Activated T-cell treated with anti-CD3 and anti-CD28 coated beads for 48 hours (primary cell): Measurements from ENCODE around the gene TGM1.
A peak's percentile ranks its signal among the peaks of the same experiment; 100 is the strongest.

ENCODE experiments used
- DNase-seq: peaks from one replicate; pipeline ENCODE4 v3.0.0-alpha.2; 2020; ENCODE audit warnings: low read depth

TGM1 gene

DNA sequence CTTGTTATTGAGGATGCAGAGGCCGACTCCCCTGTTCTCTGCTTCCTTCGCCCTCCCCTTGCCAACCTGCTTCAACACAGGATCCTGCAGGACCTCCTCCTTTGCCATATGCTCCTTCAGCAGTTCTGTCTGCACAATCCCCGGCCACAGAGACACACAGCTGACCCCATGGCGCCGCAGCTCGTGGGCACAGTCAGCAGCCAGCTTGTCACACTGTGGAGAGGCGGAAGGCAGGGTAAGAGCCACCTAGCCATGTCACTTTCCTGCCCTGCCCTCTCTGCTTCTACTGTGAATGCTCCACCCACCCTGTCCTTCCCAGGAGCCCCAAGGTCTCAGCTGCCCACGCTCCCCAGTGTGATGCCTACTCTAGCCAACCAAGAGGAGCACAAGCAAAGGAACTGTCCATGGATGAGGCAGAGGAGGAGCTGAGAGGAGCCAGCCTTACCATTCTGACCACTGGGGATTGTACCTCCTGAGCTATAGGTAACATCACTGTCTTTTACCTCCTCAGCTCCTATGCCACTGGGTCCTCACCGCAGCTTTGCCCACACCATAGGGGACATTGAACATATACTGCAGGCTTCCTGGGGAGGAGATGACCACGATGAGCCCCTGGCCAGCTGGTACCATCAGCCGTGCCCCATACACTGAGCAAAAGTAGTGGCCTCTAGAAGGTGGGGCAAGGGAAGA, 29.3 kb upstream of the TGM1 start:
- DNase-seq, result no peak

DNA sequence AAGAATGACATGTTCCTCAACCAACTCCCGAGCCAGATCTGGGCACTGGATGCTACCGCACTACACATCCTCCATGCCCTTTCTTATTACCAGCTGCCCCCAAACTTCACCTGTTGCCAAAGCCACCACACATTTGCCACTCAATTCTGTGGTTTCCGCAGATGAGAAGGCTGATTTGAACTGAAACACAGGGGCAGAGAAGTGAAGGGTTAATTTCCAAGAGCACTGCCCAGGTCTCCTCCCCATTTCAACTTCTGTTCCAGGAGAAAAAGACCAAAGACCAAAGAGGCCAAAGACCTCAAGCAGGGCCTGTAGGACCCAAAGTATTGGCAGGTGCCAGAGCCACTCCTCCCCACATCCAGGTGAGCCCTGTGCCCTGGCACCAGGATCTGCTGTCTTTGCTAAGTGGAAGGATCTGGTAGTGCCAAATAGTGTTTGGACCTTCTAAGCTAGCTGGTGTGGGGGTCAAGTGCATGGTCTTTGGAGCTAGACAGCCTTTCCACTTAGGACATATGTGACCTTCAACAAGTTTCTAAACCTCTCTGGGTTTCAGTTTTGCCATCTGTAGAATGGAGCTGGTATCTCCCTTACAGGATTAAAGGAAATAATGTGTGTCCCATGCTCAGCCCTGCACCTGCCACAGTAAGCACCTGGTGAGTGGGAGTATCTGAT, 28.6 kb upstream of the TGM1 start:
- DNase-seq, result no peak

DNA sequence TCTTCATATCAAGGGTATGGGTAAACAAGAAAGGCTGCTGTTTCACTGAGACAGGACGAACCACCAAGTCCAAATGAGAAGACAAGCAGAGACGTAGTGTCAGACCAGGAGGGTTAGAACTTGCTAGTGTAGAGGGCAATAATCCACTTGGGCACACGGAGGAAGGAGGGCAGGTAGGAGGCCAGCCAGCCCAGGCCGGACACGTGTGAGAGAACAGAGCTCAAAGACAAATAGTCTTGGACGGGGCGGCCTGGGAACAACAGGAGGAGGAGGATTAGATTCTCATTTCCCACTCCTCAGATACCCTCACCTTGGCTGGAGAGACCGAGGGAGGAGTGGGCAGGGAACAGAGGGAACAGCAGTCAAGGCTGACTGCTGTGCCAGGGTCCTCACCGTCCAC, 27.8 kb upstream of the TGM1 start:
- DNase-seq, result no peak

DNA sequence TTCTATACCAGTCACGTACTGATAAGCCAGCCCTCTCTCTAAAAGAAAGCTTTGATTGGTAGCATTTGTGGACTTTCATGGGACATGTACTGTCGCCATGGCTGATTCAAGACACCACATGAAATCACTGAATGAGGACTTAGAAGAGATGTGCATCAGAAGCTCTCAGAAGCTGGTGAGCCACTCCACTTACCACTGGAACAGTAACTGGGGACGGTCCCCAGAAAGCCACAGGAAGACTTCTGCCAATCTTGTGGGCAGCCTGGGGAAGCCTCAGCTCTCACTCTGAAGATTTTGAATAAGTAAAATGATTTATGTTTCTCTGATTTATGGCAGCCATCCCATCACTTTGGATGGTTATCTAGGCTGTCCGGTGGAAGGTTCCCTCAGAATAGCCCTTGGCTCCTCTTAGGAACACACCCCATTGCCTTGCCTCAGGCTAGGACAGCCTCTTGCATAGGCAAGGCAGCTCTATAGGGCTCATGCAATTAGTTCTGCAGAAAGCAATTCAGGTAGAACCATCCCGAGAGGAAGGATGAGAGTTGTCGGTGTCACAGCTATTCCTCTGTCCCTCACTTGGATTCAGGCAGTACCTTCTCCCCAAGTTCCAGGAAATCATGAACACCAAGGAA, 26.8 kb upstream of the TGM1 start:
- DNase-seq, result peak; percentile 62

DNA sequence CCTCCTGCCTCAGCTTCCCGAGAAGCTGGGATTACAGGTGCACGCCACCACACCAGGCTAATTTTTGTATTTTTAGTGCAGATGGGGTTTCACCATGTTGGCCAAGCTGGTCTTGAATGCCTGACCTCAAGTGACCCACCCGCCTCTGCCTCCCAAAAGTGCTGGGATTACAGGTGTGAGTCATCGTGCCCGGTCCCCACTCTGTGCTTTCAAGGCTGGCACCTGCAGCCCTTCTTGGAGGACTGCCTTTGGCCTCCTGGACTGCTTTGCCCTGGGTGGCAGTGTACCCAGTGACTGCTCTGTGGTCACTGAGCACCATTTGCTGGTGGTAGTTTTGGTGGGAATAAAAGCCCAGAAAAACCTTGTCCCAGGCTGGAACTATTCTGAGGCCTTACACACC, 24.0 kb upstream of the TGM1 start:
- no peak for DNase-seq

DNA sequence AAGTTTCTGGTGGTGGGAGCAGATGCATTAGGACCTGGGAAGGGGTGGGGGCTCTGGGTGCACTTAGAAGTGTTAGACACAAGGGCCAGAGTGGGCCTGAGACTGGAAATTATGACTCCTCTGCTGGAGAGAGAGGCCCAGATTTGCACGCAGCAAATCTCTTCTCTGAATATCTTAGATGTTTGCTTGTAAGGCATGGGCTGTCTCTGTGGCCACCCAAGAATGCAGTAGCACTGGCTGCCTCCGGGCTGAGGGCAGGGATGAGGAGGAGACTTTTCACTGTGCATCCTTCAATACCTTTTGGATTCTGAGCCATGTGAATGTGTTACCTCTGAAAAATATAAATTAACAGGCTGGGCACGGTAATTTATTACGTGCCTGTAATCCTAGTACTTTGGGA, 22.4 kb upstream of the TGM1 start:
- DNase-seq, result no peak

DNA sequence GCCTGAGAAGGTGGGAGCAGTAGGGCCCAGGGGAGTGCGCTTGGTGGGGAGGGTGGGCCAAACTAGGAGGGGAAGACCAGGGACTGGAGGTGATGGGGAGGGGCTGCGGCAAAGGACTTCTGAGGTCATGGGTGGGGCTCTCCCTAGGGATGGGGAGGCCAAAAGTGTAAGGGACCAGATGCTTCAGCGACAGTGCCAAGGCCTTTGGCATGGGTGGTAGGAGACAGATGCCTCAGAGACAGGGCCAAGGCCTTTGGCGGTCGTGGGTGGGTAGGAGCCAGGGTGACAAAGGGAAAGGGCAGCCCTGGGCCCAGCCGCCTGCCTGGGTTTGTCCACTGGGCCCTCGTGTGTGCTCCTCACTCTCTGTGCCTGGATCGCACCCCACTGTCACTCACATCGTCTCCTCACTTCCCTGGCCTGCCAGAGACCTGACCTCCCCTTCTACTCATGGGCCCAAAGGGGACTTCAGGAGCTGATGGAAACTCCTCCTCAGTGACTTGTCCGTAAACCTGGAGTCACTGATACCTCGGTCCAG, 21.6 kb upstream of the TGM1 start:
- DNase-seq, result no peak

DNA sequence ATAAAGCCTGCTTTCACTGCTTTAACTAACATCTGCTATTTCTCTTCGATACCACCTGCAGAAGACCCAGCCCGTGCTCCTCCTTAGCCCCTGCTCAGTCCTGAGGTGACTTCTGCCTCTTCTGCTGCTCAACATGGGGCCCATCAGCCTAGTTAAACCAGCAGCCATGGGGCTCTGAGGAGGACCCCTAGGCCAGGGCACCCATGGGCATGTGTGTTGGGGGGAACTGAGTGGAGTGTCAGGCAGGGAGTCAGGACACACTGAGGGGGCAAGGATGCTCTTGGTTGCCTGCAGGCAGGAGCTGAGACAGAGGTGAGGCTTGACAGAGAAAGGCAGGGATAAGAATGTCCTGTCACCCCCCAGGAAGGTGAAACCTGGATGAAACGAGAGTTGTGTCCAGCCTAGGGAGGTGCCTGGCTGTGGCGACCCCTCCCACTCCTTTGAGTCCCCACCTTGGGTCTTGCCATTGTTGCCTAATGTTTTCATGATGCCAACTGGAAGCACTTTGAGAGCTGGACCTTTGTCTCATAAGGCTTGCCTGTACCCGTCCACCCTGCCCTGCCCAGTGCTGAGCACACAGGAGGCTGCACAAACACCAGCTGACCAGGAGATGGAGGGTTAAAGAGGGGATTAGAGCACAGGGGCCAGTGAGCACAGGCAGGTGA, 21.0 kb upstream of the TGM1 start:
- DNase-seq, result no peak

DNA sequence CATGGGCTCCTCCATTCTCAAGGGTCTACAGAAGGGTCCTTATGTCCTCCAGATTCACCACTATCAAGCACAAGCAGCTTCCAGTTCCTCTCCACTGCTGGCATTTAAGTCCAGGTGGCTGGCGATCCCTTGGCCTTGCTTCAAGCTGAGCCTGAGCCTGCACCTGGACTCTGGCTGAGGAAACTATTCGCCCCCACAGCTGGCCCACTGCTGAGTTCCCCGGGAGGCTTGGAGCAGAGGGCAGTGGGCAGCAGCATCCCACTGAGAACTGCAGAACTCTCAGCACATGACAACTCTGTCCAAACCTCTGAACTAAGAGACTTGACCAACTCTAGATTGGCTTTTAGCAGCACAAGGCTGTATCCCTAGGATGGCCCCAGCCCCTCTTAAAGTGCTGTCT, 19.8 kb upstream of the TGM1 start:
- no peak for DNase-seq

DNA sequence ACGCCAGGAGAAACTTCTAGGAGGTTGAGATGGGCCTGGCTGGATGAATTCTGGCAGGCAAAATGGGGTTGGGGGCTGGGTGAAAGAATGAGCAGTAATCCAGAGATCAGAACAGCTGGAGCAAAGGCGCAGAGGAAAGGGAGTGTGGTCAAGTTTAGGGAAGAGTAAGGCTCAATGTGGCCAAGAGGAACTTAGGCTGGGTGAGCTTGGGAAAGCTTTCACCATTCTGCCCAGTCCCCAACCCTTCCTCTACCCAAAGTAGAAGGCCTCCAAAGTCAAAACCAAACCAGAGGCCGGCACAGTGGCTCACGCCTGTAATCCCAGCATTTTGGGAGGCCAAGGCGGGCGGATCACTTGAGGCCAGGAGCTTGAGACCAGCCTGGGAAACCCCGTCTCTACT, 18.7 kb upstream of the TGM1 start:
- no peak for DNase-seq

DNA sequence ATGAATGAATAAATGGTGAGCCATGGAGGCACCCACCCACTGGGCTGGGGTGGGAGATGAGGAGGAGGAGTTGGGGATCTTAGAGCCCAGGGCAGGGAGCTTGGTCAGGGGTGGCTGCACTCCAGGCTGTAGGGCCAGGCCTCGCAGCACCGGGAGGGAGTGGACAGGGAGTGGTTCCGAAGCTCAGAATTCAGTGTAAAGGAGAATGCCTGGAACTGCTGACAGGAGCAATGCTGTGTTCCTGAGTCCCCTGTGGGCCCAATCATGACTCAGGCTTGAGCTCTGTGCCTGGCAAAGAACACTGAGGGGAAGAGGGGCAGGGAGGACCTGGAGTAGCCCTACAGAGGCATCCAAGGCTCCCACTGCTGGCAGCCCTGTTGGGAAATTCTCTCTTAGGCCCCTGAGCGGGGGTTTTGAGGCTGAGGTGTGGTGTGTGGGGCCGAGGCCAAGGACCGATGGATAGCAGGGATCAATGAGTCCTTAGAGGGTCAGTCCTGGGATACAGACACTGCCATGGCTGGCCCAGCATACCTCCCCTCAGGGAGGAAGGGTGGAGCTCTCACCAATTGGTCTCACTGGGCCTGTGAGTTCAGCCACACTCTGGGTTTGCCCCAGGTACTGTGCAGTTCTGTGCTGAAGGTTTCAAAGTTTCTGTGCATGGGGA, 18.0 kb upstream of the TGM1 start:
- DNase-seq, result no peak

DNA sequence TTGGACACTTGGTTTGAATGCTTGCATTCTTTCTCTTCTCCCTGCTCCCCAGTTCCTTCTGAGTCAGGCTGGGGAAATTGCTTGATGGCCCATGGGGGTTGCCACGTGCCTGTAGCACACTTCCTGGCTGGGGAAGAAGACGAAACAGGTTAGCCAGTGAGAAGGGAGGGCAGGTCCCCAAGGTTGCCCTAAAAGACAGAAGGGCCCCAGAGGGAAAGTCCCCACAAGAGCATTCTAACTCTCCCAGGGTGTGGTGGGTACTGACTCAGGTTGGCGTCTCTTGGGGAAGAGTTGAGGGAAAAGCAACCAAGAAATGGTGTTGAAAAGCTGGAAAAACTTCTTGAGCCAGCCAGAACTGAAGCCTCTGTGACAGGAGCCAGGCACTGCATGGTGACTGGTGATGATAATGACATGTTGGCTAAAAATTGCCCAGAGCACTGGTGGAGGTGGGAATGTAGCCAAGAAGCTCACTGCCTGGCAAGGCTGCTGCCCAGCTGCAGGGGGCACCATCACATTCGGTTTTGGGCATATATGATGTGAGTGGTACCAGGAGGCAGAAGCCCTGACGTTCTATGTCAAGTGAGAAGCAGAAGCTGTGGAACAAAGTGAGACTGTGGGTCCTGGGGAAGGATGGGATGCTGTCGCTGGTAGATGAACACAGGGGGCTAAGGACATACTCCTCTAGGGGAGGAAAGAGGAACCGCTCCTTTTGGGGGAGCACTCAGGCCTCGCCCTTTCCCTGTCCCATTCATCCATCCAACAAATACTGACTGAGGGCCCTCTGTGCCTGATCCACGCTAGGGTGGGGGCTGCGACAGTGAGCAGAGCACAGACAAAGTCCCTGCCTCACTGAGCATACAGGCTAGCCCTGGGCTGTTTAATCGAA, 16.6 kb upstream of the TGM1 start:
- DNase-seq, result peak; percentile 42

DNA sequence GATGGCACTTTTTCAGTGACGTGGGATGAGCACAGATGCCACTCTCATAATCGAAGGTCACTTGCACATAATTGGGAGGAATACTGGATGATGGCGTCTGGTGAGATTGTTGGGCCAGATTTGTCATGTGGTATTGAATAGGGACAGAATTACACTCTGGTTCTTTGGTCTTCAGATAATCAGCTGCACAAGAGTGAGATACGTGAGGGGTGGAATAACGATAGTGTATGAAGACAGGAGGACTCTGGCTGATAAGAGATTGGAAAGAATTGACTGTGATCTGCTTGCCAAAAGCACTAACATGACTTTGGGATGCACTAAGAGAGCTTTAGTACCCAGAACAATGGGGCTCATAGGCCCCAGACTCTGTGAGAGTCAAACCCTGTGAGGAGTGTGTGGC, 15.4 kb upstream of the TGM1 start:
- DNase-seq, result no peak

DNA sequence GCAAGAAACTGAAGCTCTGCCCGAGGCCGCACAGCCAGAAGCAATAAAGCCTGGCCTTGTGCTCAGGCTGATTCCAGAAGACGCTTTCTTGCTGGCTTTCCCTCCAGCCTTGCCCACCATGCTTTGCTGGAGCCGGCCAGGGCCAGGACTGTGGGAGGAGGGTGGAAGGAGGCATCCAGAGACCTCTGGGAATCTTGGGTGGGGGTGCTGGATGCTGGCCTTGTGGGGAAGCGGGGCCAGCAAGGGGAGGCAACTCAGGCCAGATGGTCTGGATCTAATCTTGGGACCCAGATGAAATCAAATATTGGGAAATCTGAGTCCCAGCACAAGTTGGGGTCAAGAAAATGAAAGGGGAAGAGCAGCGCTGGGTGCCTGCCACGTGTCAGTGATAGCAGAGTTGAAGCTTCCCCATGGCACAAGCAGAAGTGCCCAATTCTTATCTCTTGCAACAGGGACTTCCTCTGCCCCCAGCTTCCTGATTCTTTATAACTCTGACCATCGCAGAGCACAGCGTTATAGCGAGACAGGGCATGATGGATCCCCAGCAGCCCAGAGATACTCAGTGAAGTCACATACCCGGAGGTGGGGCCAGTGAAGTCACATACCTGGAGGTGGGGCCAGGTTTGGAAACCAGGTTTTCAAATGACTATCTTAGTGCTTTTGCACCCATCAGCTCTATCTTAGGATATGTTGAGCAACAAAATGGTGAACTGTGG, 14.8 kb upstream of the TGM1 start:
- DNase-seq, result no peak

DNA sequence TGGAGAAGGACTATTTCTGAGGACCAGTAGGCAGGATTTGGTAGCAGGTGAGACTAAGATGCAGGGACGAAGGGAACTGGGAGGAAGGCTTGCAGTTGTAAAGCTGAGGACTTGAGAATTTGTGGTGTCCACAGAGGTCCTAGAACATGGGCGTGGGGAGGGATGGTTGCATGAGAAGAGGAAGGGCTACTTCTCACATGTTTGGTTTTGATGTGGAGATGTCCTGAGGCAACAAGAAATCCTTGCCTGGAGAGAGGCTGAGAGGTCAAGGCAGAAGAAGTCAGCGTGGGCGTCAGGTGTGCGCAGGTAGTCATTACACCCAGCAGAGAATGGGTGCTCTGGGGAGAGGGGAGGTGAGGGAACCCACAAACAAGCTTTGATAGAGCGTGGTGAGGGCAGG, 14.1 kb upstream of the TGM1 start:
- DNase-seq, result no peak

DNA sequence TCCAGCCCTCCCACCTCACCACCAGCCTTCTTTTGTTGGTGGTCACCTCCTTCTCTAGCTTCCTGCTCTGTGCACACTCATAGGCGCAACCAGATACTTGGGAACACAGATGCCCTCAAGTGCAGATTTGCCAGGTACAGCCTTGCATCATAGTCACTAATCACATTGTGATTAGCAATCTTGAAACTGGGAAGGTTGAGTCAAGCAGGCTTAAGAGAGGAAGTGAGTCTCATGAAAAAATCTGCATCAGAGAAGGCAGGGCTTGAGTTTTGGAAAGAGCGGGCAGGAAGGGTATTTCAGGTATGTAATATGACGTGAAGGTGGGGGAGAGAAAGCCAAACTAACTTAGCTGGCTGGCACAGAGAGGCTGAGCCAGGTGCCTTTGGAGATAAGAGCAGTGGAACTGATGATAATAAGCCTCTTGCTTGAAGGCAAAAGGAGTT, 11.1 kb upstream of the TGM1 start:
- peak; percentile 22 for DNase-seq

DNA sequence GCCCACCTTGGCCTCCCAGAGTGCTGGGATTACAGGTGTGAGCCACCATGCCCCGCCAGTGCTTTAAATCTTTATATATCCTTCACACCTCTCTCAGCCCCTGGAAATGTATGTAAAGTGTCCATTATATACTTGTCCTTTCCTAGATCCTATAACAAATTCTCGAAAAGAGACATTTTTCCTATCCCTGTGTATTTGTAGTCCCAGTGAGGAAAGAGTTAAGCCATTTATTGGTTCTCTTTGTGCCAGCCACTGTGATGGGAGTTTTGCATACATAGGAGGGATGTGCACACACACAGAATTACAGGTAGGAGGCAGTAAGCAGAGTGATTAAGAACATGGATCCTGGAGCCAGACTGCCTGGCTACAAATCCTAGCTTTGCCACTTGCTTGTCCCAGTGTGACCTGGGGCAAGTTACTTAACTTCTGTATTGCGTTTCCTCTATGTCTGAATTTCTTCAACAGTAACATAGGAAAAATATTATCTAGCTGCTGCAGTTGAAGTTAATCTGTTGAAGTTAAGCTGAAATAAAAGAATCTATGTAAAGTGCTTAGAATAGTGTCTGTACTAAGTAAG, 10.5 kb upstream of the TGM1 start:
- DNase-seq, result no peak

DNA sequence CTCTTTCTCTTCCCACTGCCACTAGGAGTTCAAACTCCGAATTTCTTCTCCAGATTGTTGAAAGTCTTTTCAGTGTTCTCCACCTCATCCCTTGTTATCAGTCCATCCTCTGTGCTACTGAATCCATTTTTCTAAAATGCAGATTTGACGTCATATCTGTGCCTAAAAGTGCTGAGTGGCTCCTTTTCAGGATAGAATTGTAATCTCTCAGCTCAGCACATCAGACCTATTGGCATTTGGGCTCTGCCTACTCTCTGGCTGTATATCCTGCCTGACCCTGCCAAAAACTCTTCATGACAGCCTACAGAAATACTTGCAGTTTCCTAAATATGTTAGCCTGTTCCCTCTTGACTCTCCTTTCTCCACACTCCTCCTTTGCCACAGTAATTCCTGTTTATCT, 9.5 kb upstream of the TGM1 start:
- no peak for DNase-seq

DNA sequence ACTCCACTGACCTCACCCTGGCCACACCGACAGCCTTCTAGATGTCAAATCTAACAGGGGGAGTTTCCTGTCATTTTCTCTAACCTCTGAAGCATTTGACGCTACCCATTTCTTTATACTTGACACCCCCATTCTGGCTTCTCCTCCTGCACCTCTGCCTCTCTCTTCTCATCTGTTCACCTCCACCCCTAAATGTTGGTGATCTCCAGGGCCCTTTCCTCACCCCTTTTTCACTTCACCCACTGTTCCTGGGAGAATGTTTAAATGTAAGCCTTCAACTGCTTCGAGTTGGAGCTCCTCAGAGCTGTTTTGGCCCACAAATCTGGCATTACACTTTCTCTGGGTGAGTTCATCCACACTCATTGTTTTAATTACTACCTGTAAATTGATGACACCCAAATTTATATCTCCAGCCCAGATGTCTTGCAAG, 8.9 kb upstream of the TGM1 start:
- DNase-seq, result no peak
